Activated CD4-positive, alpha-beta T cell treated with anti-CD3 and anti-CD28 coated beads for 1 hour (primary cell): Measurements from ENCODE around the gene CDC37L1.
"Not testable (repeated sequence)": the region's sequence is repeated elsewhere in the genome, so short reads cannot be mapped to it uniquely, and the experiment has no call there.

Source experiments
- DNase-seq: peaks from one replicate; pipeline ENCODE4 v3.0.0-alpha.2; 2020

CDC37L1 gene

DNA sequence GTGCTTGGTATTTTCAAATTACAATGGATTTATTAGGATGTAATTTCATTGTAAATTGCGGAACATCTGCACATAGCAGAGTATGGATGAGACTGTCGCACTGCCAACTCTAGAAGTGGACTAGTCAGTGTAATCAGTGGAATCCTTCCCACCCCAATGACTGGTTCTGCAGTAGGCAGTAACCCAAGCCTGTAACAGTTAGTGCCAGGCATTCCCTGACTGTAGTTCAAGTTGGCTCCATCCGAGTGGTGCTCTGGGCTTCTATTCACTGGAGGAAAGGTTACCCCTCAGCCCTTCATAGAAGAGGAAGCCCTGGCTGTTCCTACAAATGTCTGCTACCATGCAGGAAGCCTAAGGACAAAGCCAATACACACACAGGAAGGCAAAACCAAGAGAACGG is 38.4 kb downstream of the CDC37L1 start:
- DNase-seq, result no peak

DNA sequence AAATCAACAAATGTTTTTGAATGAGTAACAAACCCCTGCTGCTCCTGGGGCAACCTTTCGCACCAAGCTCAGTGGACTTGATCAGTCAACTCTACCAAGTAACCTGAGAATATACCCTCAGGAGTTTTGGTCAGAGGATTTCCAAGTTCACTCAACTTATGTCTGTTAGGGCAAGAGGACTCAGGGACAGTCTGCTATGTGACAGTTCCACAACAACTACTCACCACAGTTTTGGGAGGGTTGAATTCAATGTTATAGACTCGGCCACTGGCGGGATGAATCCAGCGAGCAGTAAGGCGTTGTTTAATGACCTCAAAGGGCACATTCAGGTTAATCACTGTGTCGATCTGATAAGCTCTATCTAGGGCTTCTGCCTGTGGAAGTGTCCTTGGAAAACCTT is 39.5 kb downstream of the CDC37L1 start:
- no peak for DNase-seq

GRCh38 chr9:4721736-4722135 is 42.4 kb downstream of the CDC37L1 start:
- no peak for DNase-seq

- no peak for DNase-seq
Measured at GRCh38 chr9:4725706-4726442, 46.5 kb downstream of the CDC37L1 start.

GRCh38 chr9:4727593-4727992 is 48.2 kb downstream of the CDC37L1 start:
- DNase-seq, result no peak

DNA sequence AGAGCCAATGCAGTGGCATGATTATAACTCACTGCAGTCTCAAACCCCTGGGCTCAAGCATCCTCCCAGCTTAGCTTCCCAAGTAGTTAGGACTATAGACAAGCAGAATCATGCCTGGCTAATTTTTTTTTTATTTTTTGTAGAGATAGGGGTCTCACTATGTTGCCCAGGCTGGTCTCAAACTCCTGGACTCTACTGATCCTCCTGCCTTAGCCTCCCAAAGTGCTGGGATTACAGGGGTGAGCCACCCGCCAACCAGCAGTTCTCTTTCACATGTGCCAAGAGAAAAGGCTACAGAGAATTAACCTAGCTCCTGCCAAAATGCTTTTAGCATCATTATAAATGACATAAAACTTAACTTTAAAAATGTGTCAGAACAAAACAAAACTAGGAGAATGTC is 53.5 kb downstream of the CDC37L1 start:
- no peak for DNase-seq

DNA sequence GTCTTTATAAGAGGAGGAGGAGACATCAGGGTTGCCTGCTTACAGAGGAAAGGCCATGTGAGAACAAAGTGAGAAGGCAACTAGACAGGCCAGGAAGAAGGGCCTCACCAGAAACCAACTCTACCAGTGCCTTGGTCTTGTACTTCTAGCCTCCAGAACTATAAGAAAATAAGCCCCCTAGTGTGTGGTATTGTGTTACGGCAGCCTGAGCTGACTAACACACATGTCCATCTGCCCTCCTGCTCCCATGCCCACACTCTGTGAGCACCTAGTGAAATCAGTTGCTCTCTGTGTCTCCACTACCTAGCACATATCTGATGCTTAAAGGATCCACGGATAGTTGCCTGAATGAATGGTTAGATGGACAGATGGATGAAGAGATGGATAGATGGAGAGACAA is 54.8 kb downstream of the CDC37L1 start:
- DNase-seq, result no peak

- DNase-seq, result no peak
Measured at GRCh38 chr9:4738866-4739586, 59.7 kb downstream of the CDC37L1 start.

- no peak for DNase-seq
Measured at GRCh38 chr9:4739587-4740387, 60.4 kb downstream of the CDC37L1 start.

- DNase-seq, result no peak
Measured at GRCh38 chr9:4740388-4740637, 60.9 kb downstream of the CDC37L1 start.

DNA sequence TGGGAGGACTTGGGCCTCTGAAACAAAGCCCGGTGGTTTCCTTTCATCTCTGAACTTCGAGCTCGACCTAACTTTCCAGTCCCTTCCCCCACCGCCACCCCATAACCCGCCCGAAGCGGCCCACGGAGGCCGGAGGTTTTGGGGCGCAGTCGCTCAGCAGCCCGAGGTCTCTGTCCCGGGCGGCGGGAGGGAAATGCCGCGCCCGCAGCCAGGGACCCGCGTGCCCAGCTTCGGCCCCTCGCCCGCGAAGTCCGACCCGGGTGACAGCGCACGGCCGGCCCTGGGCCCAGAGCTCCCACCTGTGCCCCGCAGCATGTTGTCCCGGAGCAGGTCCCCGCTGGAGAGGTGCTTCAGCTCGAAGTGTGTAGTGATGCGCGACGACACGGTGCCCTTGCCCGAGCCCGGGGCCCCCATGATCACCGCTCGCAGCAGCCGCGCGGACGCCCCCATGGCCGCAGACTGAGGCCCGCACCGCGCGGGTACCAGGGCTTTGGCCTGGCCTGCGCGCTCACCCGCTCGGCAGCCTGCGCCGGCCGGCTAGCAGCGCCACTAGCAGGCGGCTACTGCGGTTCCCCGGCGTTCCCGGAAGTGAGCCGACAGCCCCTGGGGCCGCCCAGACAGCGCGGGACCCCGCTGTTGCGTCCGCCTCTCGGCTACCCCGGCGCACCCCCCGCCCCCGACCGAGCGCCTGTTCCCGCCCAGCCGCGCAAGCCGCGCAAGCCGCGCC is 61.4 kb downstream of the CDC37L1 start, which contains the start of gene AK3:
Gene AK3, minus strand, starts transcription at position 565 of the 727 bp plus-strand sequence. Its CDS starts 115 bp downstream, at position 450.
- DNase-seq, result peak; percentile 72

DNA sequence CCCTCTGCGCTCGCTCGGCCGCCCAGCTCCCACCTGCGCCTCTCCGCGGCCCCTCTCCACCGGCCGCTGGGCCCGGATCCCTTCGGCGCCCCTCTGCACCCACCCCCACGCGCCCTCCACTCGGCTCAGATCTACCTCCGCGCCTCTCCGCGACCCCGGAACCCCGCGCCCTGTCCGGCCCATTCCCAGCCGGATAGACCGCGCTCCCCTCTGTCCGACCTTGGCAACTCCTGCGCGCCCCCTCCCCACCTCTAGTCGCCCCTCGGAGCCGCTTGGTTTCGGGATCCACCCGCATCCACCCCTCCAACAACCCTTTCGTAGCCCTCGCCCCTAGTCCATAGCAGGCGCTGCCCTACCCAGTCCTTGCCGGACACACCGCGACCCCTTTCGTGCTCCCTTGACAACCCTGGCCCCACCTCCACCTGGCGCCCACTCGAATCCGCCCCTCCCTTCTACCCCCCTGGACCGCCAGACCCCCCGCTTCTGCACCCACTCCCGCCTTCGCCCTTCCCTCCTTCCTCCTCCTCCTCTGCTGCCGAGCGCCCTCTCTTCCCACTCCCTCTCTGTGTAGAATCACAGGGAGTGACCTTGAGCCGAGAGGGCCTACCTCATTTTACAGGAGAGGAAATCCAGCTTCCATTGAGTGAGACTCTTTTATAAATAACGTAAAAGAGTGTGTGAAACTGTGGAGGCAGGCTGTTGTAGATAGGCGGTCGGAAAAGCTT is 62.2 kb downstream of the CDC37L1 start:
- no peak for DNase-seq

DNA sequence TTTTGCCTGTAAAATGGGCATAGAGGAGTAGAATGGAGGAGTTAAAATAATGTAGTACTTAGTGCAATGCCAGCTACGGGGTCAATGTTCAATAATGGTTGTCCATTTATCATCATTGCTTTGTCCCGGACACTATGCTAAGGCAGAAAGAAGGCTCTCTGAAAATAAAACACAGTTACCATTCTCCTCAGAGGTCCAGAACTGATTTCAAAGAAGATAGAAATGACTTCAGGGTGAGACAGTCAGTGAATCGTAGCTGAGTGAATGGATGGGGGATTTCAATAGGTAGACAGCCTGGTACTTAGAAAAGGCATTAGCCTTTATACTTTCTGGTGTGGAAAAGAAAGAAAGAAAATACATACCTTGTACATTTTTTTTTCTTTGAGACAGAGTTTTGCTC is 62.9 kb downstream of the CDC37L1 start:
- DNase-seq, result no peak

- DNase-seq, result no peak
Measured at GRCh38 chr9:4743131-4743875, 63.9 kb downstream of the CDC37L1 start.

DNA sequence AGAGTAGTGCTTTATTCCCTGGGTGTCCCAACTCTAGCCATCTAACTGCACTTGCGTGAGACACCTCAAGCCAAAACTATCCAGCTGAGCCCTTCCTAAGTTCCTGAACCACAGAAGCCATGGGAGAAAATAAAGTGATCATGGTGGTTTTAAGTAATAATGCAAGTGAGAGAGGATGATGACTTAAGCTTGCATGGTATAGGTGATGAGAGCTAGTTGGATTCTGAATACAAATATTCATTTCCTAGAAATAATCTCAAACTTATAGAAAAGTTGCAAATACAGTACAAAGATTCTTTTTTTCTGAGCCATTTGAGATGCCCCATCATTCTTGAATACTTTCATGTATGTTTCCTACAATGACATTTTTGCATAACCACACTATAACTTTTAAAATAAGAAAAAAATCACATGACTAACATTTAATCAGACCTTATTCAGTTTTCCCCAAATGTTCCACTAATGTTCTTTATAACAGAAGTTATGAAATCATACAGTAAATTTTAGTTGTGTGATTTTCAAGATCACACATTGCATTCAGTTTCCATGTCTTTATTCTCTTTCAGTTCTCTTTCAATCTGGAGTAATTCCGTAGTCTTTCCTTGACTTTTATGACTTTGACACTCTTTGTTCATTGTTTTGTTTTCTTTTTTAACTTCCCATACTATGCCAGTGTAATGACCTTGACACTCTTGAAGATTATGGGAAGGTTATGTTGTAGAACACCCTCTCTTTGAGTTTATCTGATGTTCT is 67.1 kb downstream of the CDC37L1 start:
- no peak for DNase-seq

- no peak for DNase-seq
Measured at GRCh38 chr9:4748612-4749011, 69.2 kb downstream of the CDC37L1 start.

DNA sequence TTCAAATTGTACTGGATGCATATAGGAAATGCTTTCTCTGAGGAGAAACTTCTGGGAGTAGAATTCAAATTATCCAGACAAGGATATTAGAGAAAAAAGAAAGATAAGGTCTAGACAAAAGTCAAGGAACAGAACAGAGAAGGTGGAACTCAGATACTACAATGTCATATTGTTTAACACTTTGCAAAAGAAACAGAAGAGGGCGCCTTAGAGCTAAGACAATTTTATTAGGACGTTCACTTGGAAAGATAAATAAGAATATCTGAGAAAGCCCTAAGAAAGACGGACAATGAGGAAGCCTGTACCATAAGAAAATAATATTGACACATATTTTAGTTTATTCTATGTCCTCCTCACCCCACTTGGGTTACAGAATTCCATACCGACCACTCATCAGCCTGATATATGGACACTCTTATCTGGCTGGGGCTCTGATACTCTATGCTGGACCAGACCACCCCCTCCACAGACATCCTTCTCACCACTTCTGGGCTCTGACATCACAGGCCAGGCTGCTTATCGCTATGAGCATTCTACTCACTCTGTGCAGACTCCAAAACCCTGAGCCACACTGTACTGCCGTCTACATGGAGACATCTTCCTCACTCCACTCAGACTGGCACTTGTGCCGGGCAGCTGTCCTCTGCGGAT is 70.8 kb downstream of the CDC37L1 start:
- no peak for DNase-seq

DNA sequence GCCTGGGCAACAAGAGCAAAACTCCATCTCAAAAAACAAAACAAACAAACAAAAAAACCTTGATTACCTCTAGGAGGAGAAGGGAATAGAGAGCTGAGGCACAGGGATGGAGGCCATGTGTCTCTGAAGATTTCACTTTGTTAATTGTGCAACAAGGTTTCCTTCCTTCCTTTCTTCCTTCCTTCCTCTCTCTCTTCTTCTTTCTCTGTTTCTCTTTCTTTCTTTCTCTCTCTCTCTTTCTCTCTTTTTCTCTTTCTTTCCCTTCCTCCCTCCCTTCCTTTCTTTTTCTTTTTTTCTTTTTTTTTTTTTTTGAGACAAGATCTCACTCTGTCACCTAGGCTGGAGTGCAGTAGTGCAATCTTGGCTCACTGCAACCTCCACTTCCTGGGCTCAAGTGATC is 75.2 kb downstream of the CDC37L1 start:
- not testable (repeated sequence) for DNase-seq

DNA sequence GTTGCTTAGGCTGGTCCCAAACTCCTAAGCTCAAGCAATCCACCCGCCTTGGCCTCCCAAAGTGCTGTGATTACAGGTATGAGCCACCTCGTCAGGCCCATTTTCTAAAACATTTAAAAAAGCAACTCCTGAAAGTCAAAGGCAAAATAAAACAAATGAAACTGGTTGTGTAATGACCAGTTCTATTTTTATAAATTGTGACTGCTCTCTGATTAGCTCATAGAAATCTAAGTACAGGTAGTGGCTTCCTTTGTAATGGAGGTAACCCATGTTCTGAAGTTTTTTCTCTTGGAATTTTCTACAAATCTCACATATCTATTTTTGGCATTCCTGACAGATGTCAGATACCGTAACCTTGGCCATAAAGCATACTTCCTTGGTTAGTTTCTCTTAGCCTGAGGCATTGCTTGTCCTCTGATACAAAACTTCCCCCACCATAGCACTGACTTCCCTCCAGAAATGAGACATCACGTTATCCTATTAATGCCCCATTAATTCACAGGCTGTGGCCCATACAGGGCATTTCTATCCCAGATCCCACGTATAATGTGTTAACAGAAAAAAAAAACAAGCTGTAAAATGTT is 75.7 kb downstream of the CDC37L1 start:
- no peak for DNase-seq

DNA sequence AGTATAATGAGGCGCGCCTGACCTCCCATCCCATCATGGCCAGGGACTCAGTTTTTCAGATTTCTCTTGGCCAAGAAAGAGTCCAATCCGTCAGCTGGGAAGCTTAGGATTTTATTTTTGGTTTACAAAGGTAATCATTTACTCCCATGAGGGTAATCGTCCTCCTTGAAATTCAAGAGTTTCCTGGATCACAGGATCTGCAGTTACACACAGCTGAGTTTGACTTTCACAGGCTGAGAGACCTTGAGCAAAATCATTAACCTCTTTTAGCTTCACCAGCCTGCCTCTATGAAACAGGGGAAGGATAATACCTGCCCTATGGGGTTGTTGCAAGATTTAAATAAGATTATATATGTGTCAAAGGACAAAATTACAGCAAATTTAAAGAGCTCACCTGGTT is 77.1 kb downstream of the CDC37L1 start:
- DNase-seq, result no peak
